Measurements from ENCODE around the gene RAD17. TPM values are rescaled to one million over a fixed set of nuclear protein-coding genes. Genes with fewer than 3 reads are reported as not detected.

Gene RAD17
- total and polyA plus RNA-seq, 2 of the 8 experiments (the other 6 are each of a cell fraction or from before 2014, with no cell fraction given) = 12.9 to 28.1 TPM

DNA sequence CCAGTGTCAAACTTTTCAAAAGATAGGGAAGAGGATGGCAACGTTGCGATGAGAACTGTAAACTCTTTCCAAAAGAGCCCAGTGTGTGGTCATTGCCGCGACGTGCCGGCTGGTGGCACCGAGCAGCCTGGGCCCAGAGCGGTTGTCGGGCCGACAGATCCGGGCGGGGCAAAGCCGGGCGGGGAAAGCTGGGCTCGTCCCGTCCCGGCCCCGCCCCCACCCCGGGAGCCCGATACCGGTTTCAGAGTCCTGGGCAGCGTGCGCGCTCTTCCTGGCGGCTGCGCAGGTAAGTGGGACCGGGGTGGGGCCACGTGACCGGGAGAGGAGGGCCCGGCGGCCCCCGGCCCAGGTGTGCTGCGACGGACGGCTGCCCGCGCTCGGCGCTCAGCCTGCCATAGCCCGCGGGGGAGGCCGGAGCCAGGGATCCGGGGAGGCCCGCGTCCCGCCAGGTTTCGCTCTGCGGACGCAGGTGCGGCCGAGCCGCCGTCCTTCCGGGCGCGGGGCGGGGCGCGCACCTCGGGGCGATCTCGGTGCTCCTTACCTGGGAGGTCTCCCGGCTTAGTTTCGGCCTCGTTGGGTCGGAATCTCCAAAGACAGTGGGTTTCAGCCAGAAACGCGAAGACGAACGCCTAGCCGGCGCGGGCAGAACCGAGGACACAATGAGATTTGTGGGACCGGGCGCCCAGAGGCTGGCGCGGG is 45.4 kb downstream of the RAD17 start, which contains the start of gene MARVELD2:
MARVELD2 (plus strand) TSS at position 232 of the 699 bp plus-strand sequence. CDS start 4,270 bp downstream, outside the sequence.
- Histone ChIP-seq H2BK15ac (ENCODE audit: low read length) (no peak within 1 kb of the TSS), H4K91ac (replicated peaks; ENCODE audit: insufficient read length, low read length) (peak within 1 kb of the TSS; percentile 25), H3K23me2 (ENCODE audit: low read depth, low read length) (peaks cover 11% of the 10 kb centered on the region), H3K56ac (replicated peaks; ENCODE audit: insufficient read length, low read depth, low read length) (peak within 1 kb of the TSS; percentile 34), H3K4me1 (replicated peaks in 1 of 4; ENCODE audit: control insufficient read depth in 3 of 4, insufficient read depth in 4 of 4, low read length in 3 of 4) (no peaks in the 10 kb centered on the region; a peak in 2 of 7 replicates), H3K27ac (ENCODE audit: low read depth, low read length) (peak within 1 kb of the TSS; percentile 84), H3K4ac (replicated peaks; ENCODE audit: insufficient read length, low read depth, low read length) (no peak within 1 kb of the TSS), H2BK20ac (ENCODE audit: low read length) (no peak within 1 kb of the TSS), H3K36me3 (ENCODE audit: control insufficient read depth in 2 of 4, insufficient read depth in 4 of 4, low read length in 3 of 4) (peaks cover 2 to 15% (median 11%) of the 10 kb centered on the region in 4 experiments; a peak in 5 of 8 replicates), H3K9ac (replicated peaks in 1 of 4; ENCODE audit: extremely low read depth in 1 of 4, low read depth in 3 of 4, low read length in 3 of 4) (peak within 1 kb of the TSS; percentile 90 to 92 (median 92)), H3K27me3 (replicated peaks in 1 of 4; ENCODE audit: control insufficient read depth in 3 of 4, extremely low read depth in 1 of 4, insufficient read depth in 3 of 4, low read length in 3 of 4) (no peaks in the 10 kb centered on the region), H3K79me2 (ENCODE audit: control insufficient read depth in 1 of 2, insufficient read depth in 2 of 2, low read length in 2 of 2) (peaks cover 0 to 5% of the 10 kb centered on the region in 2 experiments; a peak in 1 of 4 replicates), H2AFZ (ENCODE audit: low read length) (peak within 1 kb of the TSS; percentile 61), H3K4me3 (ENCODE audit: extremely low read depth in 1 of 4, insufficient read depth in 2 of 4, low read depth in 3 of 4, low read length in 4 of 4) (peak within 1 kb of the TSS; percentile 89 to 93 (median 92)), H3K23ac (ENCODE audit: insufficient read length) (no peak within 1 kb of the TSS), H3K9me3 (ENCODE audit: insufficient read depth in 2 of 2, low read depth in 1 of 2, low read length in 1 of 2) (no peaks in the 10 kb centered on the region), H2BK120ac (replicated peaks; ENCODE audit: low read depth, low read length) (no peak within 1 kb of the TSS), H4K5ac (ENCODE audit: insufficient read length, low read depth, low read length) (peak within 1 kb of the TSS; percentile 90), H3K79me1 (ENCODE audit: low read depth, low read length) (no peaks in the 10 kb centered on the region; the same call in 1 of the 2 replicates), H3K18ac (ENCODE audit: extremely low read depth, low read length) (peak within 1 kb of the TSS; percentile 93), H2BK5ac (ENCODE audit: low read depth, low read length) (peak within 1 kb of the TSS; percentile 83), H2BK12ac (ENCODE audit: low read depth, low read length) (peak within 1 kb of the TSS; percentile 68; the same call in 1 of the 2 replicates), H3K4me2 (ENCODE audit: insufficient read depth in 1 of 2, low read depth in 2 of 2, low read length in 2 of 2) (peak within 1 kb of the TSS; percentile 77 to 87), H4K8ac (ENCODE audit: extremely low read depth, insufficient read depth, low read length) (peak within 1 kb of the TSS; percentile 96; the same call in 1 of the 2 replicates), H3K14ac (ENCODE audit: insufficient read length) (peak within 1 kb of the TSS; percentile 87), H2AK5ac (ENCODE audit: low read depth, low read length) (no peak within 1 kb of the TSS), H4K20me1 (replicated peaks in 1 of 2; ENCODE audit: control insufficient read depth in 1 of 2, insufficient read depth in 2 of 2, low read length in 2 of 2) (peaks cover 0 to 2% of the 10 kb centered on the region in 2 experiments)
- CTCF ChIA-PET (ENCODE audit: partially characterized antibody) = no interaction called here
- DNase-seq (ENCODE audit: low read depth in 1 of 2, low spot score in 2 of 2) (peak; percentile 81 to 89), FAIRE-seq (peak; percentile 48)
- WGBS, 2 experiments (ENCODE audit: extremely low coverage in 1 of 2, insufficient coverage in 1 of 2, insufficient read length in 1 of 2, insufficient replicate concordance in 2 of 2, low coverage in 1 of 2, low lambda C conversion rate in 2 of 2, missing lambda C conversion rate in 1 of 2) = 2% methylated on average over 42 of the region's 78 CpGs; no CpG with 5 or more reads in 1 of the 2 experiments
- POLR2A ChIA-PET (ENCODE audit: partially characterized antibody) = interaction anchor here (0.6 to 1.5 kb wide), 7 partner anchors 8 to 225 kb away, joined by 3 to 8 read pairs (median 4); partner anchors contain the start of genes CENPH and RAD17
- TF ChIP-seq EZH2 (IDR thresholded peaks at IDR 0.05; ENCODE audit: low read depth, low read length, severe bottlenecking) = no peak
- TF ChIP-seq TCF12 (IDR thresholded peaks at IDR 0.05; ENCODE audit: low read depth, low read length) = peak; percentile 55; the same call in 1 of the 2 replicates
- TF ChIP-seq SIN3A (conservative IDR thresholded peaks at IDR 0.05 in 1 of 2, IDR thresholded peaks at IDR 0.05 in 1 of 2; ENCODE audit: low read depth in 1 of 2, low read length in 2 of 2) = peak in 1 of 2 experiments; percentile 71; a peak in 2 of 4 replicates
- no peak for TF ChIP-seq EGR1 (IDR thresholded peaks at IDR 0.05; ENCODE audit: borderline replicate concordance, low read depth, low read length)
- TF ChIP-seq, protein P1, sequence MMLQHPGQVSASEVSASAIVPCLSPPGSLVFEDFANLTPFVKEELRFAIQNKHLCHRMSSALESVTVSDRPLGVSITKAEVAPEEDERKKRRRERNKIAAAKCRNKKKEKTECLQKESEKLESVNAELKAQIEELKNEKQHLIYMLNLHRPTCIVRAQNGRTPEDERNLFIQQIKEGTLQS (IDR thresholded peaks at IDR 0.05; ENCODE audit: insufficient read depth, low read depth, low read length) = peak; percentile 77; the same call in 1 of the 2 replicates
- no peak for TF ChIP-seq GABPA (IDR thresholded peaks at IDR 0.05; ENCODE audit: borderline replicate concordance, insufficient read depth, low read length)
- TF ChIP-seq, protein P2, sequence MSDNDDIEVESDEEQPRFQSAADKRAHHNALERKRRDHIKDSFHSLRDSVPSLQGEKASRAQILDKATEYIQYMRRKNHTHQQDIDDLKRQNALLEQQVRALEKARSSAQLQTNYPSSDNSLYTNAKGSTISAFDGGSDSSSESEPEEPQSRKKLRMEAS (IDR thresholded peaks at IDR 0.05) = peak; percentile 90
- peak; percentile 78 for TF ChIP-seq POLR2AphosphoS5 (IDR thresholded peaks at IDR 0.05; ENCODE audit: low read depth, low read length)
- peak; percentile 93 for TF ChIP-seq ASH2L (IDR thresholded peaks at IDR 0.05; ENCODE audit: low read length)
